Psoas muscle (tissue), 8 donors: ENCODE measurements around the gene SAMD10. TPM values are rescaled to one million over a fixed set of nuclear protein-coding genes. Genes with fewer than 3 reads are reported as not detected.

ENCODE experiments used
- ATAC-seq, 4 donors: fragments of 200-7000 bp; cut with Tn5 transposase; one replicate each; pipeline ENCODE4 v1.9.1; 2020; ENCODE audit warnings: moderate library complexity in 3 of 4, mild to moderate bottlenecking in 2 of 4
- DNase-seq, 2 donors: peaks; one replicate each; pipeline ENCODE4 v3.0.0-alpha.2; 2020
- H3K27ac ChIP-seq: fragments of 200-600 bp; one replicate; pipeline ENCODE4 v1.8.0; 2022
- H3K27me3 ChIP-seq, 3 donors: fragments of 200-600 bp in 1 of 3; one replicate each; pipeline versions ENCODE4 v1.6.1 to v1.8.0; 2013 to 2022; ENCODE audit warnings: low read length in 2 of 3, mild to moderate bottlenecking in 2 of 3, moderate library complexity in 1 of 3; ENCODE audit not compliant: insufficient read depth in 3 of 3
- H3K36me3 ChIP-seq, 2 donors: fragments of 200-600 bp in 1 of 2; one replicate each; pipeline versions ENCODE4 v1.6.1 to v1.8.0; 2013 to 2022; ENCODE audit warnings: low read depth in 1 of 2, mild to moderate bottlenecking in 1 of 2, moderate library complexity in 1 of 2; ENCODE audit not compliant: insufficient read depth in 1 of 2
- H3K4me1 ChIP-seq: fragments of 200-600 bp; one replicate; pipeline ENCODE4 v1.8.0; 2022
- H3K4me3 ChIP-seq: fragments of 200-600 bp; one replicate; pipeline ENCODE4 v1.8.0; 2022; ENCODE audit warnings: mild to moderate bottlenecking
- H3K9me3 ChIP-seq: fragments of 200-600 bp; one replicate; pipeline ENCODE4 v1.8.0; 2022
- CTCF ChIP-seq: fragments of 200-600 bp; IDR thresholded peaks from one replicate; pipeline ENCODE4 v1.8.0; 2022; ENCODE audit warnings: antibody characterized with exemption
- WGBS, 3 donors: extraction: QIAGEN DNeasy Blood & Tissue Kit; methylation state at CpG; one replicate each; pipeline versions ENCODE4 v1.1.6 to v1.1.7; 2013; 5-methylcytosine and 5-hydroxymethylcytosine counted together
- intact Hi-C, 2 donors: fragments of 100-400 bp; cut with DNase I; formaldehyde crosslinking; loops; one replicate each; pipeline versions ENCODE4 v1.11.0 to v1.14.2; 2022
- polyA plus RNA-seq, 3 donors: library from polyadenylated mRNA; stranded (reverse); fragments of 200-250 nt; gene quantifications; one replicate each; pipeline ENCODE4 v1.2.3, GENCODE V29; 2013
- total RNA-seq, 4 donors: library from RNA; stranded (reverse); fragmentation: NEBNext Ultra II Directional in 2 of 4; extraction: Animal tissue kit (Norgen Biotek cat#: 25700) in 2 of 4; gene quantifications; one replicate each; pipeline versions ENCODE4 v1.2.1 to v1.2.4, GENCODE V29; 2021 to 2023
- donor health status: healthy with polysubstance abuse.
- donor health status: DM: no; HTN: no; CAD: no; lungs with moderate emphysema.
- donor health status: Bipolar disorder and iron deficiency.
- donor health status: healthy.
- donor health status: DM: yes; HTN: yes; CAD: no.
- donor health status: DM: no; HTN: no; CAD: no.
- donor health status: DM: no; HTN: no; CAD: no.
- donor health status: DM: yes; HTN: yes; CAD: no.

SAMD10 gene
- total and polyA plus RNA-seq, 7 donors = 0.32 to 5.5 (median 0.56) TPM

- Histone ChIP-seq H3K36me3 (peaks cover 3 to 35% of the 10 kb centered on the region in 2 donors), H3K4me3 (no peak overlapping the region), H3K27me3 (no peaks in the 10 kb centered on the region), H3K9me3 (no peaks in the 10 kb centered on the region), H3K4me1 (peaks cover 81% of the 10 kb centered on the region), H3K27ac (peak overlapping the region; percentile 96)
- ATAC-seq (no peak), DNase-seq (peak in 1 of 2 donors; percentile 17)
- TF ChIP-seq CTCF = no peak
- 19 to 52% (median 26%) methylated on average over 27 of the region's 27 CpGs for WGBS, 3 donors
- intact Hi-C loops = no loop called here
These were observed 31.6 kb downstream of the SAMD10 start for GRCh38 chr20:63947638-63948456.

GRCh38 chr20:63946986-63947637 is 32.3 kb downstream of the SAMD10 start:
- WGBS, 3 donors = 50 to 63% (median 53%) methylated on average over 12 to 15 of the region's 15 CpGs
- H3K4me3 ChIP-seq = no peak overlapping the region
- no peaks in the 10 kb centered on the region for H3K9me3 ChIP-seq
- H3K4me1 ChIP-seq = peaks cover 74% of the 10 kb centered on the region
- H3K27ac ChIP-seq = peak overlapping the region; percentile 96
- DNase-seq = peak; percentile 39 to 59
- H3K36me3 ChIP-seq = peaks cover 3 to 40% of the 10 kb centered on the region in 2 donors
- peak; percentile 5 for TF ChIP-seq CTCF
- H3K27me3 ChIP-seq = no peaks in the 10 kb centered on the region
- intact Hi-C loops = no loop called here
- ATAC-seq = no peak

GRCh38 chr20:63945921-63946920 is 33.2 kb downstream of the SAMD10 start:
- 82 to 84% (median 83%) methylated on average over 38 to 39 of the region's 39 CpGs for WGBS, 3 donors
- H3K9me3 ChIP-seq = no peaks in the 10 kb centered on the region
- peak overlapping the region; percentile 96 for H3K27ac ChIP-seq
- TF ChIP-seq CTCF = no peak
- DNase-seq = peak; percentile 20 to 54
- H3K36me3 ChIP-seq = peaks cover 3 to 41% of the 10 kb centered on the region in 2 donors
- intact Hi-C loops = no loop called here
- no peak overlapping the region for H3K4me3 ChIP-seq
- no peak for ATAC-seq
- peaks cover 65% of the 10 kb centered on the region for H3K4me1 ChIP-seq
- H3K27me3 ChIP-seq = no peaks in the 10 kb centered on the region

GRCh38 chr20:63945031-63945658 is 34.3 kb downstream of the SAMD10 start:
- no peak for TF ChIP-seq CTCF
- peaks cover 54% of the 10 kb centered on the region for H3K4me1 ChIP-seq
- 75 to 84% (median 81%) methylated on average over 17 of the region's 17 CpGs for WGBS, 3 donors
- intact Hi-C loops = no loop called here
- H3K9me3 ChIP-seq = no peaks in the 10 kb centered on the region
- ATAC-seq (no peak), DNase-seq (no peak)
- peaks cover 5 to 52% of the 10 kb centered on the region in 2 donors for H3K36me3 ChIP-seq
- H3K4me3 ChIP-seq = no peak overlapping the region
- peak overlapping the region; percentile 36 for H3K27ac ChIP-seq
- no peaks in the 10 kb centered on the region for H3K27me3 ChIP-seq
